Left cardiac atrium (tissue), 4 donors: ENCODE results near the gene KCMF1. TPM values are rescaled to one million over a fixed set of nuclear protein-coding genes. Genes with fewer than 3 reads are reported as not detected.
"Not testable (repeated sequence)": the region's sequence is repeated elsewhere in the genome, so short reads cannot be mapped to it uniquely, and the experiment has no call there.

ENCODE experiments used
- ATAC-seq, 2 donors: fragments of 200-7000 bp; cut with Tn5 transposase; one replicate each; pipeline ENCODE4 v1.9.1; 2020; ENCODE audit warnings: mild to moderate bottlenecking in 2 of 2, moderate library complexity in 2 of 2
- DNase-seq: peaks from one replicate; pipeline ENCODE4 v3.0.0-alpha.2; 2020
- intact Hi-C, 2 donors: fragments of 100-400 bp; cut with DNase I; formaldehyde crosslinking; loops; one replicate each; pipeline versions ENCODE4 v1.14.1 to v1.15.1; 2022 to 2023
- long read RNA-seq: library from polyadenylated mRNA; unstranded; transcript quantifications from one replicate; pipeline ENCODE4 v2.0.0, GENCODE V29; 2021
- total RNA-seq, 2 donors: library from RNA; stranded (reverse); fragmentation: NEBNext Ultra II Directional; extraction: Animal tissue kit (Norgen Biotek cat#: 25700); gene quantifications; one replicate each; pipeline ENCODE4 v1.2.1, GENCODE V29; 2021
- donor health status: DM: no; HTN: yes; CAD: no.
- donor health status: DM: no; HTN: yes; CAD: no; lungs with severe emphysema.
- donor health status: DM: yes; HTN: yes; CAD: no.
- donor health status: Dilated cardiomyopathy.

Gene KCMF1
- total RNA-seq, result 10 to 100 TPM; 71.2 to 81.0 TPM
- long read RNA-seq, partial matches to known transcripts, result 0 of 2 reads
- long read RNA-seq, other reads (novel, unspliced or antisense), result 2 of 2 reads

DNA sequence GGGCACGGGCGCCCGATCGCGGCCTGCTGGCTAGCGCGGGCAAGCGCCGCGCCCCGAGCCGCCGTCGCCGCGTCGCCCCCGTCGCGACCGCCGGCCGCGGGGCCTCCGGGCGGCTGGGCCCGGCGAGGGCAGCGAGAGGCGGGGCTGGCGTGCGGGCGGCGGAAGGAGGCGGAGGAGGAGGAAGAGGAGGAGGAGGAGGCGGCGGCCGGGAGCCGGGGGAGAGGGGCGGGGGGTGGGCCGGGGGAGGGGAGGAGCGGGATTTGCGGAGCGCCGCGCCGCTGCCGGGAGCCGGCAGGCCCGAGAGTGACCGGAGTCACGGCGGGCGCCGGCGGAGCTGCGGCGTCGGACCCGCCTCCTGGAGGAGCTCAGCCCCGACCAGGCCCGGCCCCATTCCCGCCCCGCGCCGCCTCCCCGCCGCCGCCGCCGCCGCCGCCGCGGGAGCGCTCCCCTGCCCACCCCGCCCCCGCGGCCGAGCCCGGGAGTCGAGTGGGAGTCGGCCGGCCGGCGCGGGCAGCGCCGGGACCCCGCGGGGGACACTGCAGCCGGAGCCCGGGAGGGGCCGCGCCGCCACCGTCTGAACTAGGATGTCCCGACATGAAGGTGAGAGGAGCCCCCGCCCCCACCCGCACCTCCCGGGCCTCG is at the start of gene KCMF1:
KCMF1 (plus strand) TSS at position 294 of the 642 bp plus-strand sequence; CDS start at position 585, 291 bp downstream.
- peak; percentile 82 for DNase-seq
- intact Hi-C loops, result no loop called here
- ATAC-seq, result peak; percentile 70 to 72

DNA sequence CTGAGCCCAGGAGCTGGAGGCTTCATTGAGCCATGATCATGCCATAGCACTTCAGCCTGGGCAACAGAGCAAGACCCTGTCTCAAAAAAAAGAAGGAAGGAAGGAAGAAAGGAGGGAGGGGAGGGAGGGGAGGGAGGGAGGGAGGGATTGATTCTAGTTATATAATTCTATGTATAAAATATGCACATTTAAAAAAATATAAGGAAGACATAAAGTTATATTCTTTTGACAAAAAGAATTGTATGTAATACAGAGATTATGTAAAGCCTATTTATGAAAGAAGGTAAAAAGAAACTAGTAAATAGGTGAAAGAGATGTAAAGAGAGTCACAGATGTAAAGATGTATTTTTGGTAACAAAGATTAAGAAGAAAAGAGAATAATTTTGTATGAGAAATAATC is 48.0 kb upstream of the KCMF1 start:
- intact Hi-C loops, result no loop called here
- ATAC-seq (no peak), DNase-seq (no peak)

DNA sequence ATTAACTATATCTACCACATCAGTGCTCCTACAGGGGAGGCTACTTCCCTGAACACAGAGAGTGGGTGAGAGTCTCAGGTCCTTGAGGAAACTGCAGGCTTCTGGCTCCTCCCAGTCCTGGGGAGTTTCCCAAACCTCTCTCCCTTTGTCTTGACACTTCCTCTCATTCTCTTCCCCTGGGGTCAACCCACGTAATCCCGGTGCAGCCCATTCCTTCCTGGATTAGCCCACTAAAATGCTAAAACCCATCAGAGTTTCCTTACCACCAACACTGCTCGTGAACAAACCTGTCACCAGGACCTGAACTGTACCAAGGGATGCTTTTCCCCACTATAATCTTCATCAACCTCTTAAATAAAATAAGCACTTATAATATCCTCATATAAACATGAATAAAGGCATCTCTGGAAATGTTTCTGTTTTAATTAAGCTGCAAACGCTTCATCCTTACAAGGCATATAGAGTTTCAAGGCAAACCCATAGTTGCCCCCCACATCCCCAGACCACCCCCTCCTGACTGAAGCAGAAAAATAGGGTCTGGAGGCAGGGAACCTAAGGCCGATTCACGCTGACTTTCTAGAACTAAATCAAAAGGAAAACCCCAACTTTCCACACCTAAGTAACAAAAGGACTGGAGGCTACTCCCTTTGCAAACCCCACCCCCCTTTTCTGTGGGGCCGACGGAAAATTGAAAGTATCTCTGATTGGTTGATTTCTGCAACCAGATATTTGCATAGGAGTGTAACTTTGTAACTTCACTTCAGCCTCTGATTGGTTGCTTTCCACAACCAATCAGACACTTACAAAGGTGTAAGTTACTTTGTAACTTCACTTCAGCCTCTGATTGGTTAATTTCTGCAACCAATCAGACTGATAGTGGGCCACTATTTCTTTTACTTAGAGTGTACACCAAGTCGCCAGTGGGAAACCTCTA is 46.5 kb upstream of the KCMF1 start:
- intact Hi-C loops, result no loop called here
- peak; percentile 69 for DNase-seq
- ATAC-seq, result peak; percentile 23 to 27

DNA sequence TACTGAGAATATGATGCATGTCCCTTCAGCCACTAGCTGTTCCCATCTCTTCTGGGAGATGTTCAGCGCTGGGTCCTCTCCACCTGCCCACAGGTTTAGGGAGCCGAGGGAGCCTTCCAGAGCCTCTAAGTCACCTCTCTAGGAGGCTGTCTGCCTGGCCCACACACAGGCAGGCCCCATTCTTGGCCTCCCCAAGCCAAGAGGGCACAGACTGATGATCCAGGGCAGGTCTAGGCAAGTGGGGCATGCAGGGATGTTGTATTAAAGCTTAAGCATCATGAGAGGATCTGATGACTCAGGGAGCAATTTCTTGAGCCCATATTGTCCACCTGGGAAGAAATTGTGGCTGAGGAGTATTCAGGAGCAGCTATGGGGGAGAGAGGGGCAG is 45.6 kb upstream of the KCMF1 start:
- ATAC-seq, result no peak

DNA sequence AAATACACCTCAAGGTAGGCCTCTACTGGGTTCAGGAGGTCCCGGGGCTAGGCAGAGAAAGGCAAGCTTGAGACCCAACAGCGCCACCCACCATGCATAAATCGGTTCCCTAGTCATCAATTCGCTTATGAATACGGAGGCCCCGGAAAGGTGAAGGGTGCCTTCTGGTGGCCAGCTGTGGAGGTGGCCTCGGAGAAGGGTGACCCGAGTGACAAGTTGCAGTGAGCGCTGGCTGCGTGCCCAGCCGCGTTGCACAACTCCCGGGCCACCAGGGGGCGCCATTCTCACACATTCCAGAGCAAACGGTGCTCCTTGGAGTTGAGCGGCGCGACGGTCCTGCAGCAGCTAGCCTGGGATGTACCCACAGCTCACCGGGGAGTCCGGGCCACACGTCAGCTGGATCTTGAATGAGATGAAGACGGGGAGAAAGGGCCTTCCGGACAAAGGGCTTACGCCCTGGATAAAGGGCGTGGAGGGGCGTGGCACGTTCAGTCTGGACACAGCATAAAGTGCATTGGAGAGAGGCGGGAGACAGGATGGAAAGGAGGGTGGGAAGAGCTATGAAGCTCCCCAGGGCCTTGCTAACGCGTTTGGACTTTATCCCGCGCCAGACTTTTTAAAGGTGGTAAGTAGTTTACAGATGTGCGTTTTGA is 45.1 kb upstream of the KCMF1 start:
- DNase-seq (peak; percentile 94), ATAC-seq (peak; percentile 83 to 91)
- intact Hi-C loops, result loop anchor here in 1 of 2 donors (2.0 kb wide), 1 partner anchor 431 kb away; no protein-coding TSS in a partner anchor

More for the DNA sequence above, 45.6 kb upstream of the KCMF1 start:
- intact Hi-C loops, result no loop called here
- no peak for DNase-seq

DNA sequence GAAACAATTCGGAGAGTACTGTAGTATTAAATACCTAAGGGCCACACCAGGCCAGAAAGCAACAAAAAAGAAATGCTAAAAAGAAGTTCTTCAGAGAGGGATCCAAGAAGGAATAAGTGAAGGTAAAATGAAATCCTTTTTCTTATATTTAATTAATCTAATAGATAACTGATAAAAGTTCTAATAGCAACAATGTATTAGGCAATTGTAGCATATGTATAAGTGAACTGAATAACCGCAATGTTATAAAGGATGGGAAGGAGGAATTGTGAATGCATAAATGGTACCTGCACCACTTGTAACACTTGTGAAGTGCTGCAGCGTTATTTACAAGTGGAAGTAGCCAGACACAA is 43.7 kb upstream of the KCMF1 start:
- intact Hi-C loops, result loop anchor here in 1 of 2 donors (2.0 kb wide), 1 partner anchor 432 kb away; no protein-coding TSS in a partner anchor
- ATAC-seq, result no peak
- no peak for DNase-seq

DNA sequence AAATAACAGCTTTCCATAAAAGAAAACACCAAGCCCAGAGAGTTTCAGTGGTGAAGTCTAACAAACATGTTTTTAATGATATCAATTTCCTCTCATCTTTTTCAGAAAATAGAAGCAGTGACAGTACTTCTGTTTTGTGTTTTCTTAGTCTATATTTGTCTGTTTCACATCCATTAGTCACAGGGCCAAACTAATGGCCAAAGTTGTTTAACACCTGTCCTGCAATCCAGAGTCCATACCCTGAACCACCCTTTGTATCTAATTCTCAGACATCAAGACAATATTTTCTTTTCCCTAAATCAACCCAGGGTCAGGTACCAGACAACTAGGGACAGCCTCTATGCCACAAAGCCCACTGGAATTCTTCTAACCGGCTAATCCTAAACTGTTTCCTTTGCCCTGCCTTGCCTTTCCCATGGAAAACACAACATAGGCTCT is 39.6 kb upstream of the KCMF1 start:
- intact Hi-C loops, result no loop called here
- no peak for ATAC-seq
- DNase-seq, result no peak

DNA sequence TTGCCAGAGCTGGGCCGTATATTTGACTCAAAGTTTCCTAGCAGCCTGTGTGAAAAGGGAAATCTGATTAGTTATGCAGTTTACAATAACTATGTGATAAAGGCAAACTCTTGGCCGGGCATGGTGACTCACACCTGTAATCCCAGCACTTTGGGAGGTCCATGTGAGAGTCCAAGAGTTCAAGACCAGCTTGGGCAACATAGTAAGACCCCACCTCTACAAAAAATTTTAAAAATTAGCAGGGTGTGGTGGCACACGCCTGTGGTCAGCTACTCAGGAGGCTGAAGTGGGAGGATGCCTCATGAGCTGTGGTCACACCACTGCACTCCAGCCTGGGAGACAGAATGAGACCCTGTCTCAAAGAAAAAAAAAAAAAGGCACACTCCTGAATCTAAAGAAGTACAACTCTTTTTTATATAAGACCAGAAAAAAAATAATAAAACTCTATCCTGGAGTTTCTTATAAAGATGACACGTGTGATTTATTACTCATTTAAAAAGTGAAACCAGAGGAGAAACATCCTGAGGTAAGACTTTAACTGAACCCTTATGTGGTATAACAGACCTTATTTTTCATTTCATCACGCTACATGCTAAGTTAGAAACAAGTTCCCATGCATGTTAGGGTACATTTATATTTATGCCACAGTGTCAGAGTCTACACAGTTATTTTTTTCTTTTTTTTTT is 32.6 kb upstream of the KCMF1 start:
- intact Hi-C loops, result no loop called here
- ATAC-seq, result no peak

DNA sequence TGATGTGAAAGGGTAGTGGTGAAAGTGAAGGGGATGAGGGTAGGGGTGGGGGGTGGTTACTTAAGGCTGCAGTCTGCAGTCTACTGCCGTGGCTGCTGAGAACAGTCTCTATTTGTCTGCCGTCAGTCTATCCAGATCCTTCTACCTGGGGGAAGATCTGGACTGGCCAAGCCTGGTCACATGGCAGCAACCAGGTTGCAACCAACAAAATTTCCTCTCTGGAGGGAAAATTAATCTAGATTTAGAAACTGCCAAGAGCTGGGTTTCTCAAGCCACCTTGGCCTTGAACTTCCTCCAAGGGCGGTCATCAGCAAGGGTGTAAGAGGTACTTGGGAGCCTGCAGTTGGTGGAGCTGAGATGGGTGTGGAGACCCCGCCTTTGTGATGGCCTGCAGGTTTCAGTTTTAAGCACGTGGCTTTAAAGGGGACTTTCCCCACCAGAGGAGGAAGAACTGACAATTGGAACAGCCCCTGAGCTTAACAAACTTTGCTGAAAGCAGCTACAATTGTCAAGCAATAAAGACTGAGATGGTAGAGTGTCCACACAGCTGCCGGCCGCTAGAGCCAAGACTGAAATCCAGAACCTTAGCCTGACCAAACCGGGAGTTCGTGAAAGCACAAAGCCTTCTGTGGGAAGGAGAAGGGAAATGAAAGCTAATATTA is 31.4 kb upstream of the KCMF1 start:
- DNase-seq (no peak), ATAC-seq (peak; percentile 31 to 50)
- intact Hi-C loops, result no loop called here

More for the DNA sequence above, 32.6 kb upstream of the KCMF1 start:
- no peak for DNase-seq

DNA sequence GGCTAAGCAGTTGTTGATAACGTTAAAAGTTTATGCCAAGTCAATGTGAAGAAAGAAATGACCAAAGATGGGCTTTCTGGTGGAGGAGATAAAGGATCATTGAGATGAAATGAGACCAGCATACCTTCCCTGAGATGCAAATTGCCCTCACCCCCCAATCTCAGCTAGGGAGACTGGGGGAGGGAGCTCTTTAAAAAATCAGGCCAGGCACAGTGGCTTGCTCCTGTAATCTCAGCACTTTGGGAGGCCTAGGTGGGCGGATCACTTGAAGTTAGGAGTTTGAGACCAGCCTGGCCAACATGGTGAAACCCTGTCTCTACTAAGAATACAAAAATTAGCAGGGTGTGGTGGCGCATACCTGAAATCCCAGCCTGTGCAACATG is 30.9 kb upstream of the KCMF1 start:
- intact Hi-C loops, result no loop called here
- DNase-seq (no peak), ATAC-seq (no peak)

DNA sequence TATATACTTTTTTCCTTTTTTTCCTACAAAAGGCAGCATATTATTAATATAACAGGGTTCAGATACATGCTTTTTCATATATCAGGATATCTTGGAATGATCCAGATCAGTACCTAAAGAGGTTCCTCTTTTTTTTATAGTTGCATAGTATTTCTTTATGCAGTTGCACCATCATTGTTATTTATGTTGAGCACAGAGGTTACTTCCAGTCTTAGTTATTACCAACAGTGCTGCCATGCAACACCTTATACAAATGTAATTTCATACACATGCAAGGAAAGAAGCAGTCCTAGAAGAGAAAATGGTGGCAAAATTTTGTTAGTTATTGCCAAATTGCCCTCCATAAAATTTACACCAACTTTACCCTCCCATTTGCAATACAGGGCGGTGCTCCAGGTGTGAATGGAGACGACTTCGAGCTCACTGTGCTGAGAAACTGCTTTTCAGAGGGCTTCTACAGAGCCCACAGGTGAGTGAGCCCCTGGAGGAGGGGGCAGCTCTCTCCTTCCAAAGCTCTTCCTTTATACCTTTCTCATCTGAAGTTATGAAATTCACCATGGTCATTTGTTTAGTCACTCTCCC is 30.0 kb upstream of the KCMF1 start:
- intact Hi-C loops, result no loop called here
- ATAC-seq (no peak), DNase-seq (no peak)

DNA sequence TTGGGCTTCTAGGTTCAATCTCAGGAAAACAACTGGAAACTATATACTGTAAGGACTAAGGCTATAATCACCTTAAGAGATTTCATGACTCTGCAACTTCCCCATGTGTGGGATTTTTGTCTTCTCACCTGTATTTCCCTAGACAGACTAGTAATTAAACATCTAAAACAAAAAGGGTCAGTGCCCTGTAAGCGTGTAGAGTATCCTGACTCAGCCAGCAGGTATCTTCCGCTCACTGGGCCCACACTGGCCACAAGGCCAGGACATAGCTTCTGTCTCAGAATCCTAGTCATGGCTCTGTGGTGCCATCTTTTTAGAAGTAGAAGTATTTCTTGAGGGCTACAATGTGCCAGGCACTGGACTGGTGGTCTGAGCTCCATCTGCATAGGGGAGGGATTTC is 28.8 kb upstream of the KCMF1 start:
- intact Hi-C loops, result no loop called here
- ATAC-seq, result no peak
- no peak for DNase-seq

DNA sequence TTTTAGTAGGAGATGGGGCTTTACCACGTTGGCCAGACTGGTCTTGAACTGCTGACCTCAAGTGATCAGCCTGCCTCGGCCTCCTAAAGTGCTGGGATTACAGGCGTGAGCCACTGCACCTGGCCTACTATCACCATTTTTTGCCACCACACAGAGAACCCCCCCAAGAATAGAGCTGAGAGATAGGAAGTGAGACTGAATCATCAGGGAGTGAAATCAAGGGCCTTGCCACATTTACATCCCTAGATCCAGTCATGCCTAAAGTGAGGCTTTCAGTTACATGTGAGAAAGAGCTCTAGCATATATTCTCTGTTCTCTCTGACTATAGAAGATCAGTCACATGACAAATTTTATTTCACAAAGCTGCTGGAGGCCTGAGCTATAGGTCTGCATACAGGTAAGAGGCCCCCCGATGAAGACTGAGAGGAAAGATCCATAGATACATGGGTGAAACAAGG is 28.0 kb upstream of the KCMF1 start:
- DNase-seq, result no peak
- intact Hi-C loops, result no loop called here
- ATAC-seq, result no peak

DNA sequence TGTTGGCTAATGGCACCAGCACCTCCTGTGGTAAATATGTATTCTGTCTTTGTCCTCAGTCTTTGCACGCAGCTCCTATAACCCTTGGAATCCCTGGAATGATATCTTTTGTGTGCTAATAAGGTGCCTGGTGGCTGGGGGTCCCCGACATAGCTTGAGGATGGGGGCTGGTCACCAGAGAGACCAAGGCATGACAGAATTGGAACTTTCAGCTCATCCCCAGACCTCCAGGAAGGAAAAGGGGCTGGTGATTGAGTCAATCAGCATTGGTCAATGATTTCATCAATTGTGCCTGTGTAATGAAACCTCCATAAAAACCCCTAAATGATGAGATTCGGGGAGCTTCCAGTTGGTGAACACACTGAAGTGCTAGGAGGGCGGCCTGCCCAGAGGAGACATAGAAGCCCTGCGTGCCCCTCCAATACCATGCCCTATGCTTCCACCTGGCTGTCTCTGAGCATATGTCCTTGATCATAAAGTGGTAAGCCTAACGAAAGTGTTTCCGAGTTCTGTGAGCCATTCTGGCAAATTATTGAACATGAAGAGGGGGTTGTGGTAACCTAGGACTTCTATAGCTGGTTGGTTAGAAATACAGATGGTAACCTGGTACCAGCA is 26.6 kb upstream of the KCMF1 start:
- intact Hi-C loops, result no loop called here
- no peak for DNase-seq
- ATAC-seq, result no peak

DNA sequence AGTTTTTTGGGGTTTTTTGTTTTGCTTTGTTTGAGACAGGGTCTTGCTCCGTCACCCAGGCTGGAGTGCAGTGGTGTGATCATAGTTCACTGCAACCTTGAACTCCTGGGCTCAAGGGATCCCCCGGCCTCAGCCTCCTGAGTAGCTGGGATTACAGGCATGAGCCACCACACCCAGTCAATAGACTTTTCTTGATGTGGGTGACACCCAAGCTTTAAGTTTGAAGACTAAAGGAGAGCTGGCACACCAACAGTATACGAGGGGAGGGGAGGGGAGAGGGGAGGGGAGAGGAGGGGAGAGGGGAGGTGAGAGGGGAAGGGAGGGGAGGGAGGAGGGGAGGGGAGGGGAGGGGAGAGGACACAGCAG is 25.1 kb upstream of the KCMF1 start:
- intact Hi-C loops, ATAC-seq: not testable (repeated sequence)

DNA sequence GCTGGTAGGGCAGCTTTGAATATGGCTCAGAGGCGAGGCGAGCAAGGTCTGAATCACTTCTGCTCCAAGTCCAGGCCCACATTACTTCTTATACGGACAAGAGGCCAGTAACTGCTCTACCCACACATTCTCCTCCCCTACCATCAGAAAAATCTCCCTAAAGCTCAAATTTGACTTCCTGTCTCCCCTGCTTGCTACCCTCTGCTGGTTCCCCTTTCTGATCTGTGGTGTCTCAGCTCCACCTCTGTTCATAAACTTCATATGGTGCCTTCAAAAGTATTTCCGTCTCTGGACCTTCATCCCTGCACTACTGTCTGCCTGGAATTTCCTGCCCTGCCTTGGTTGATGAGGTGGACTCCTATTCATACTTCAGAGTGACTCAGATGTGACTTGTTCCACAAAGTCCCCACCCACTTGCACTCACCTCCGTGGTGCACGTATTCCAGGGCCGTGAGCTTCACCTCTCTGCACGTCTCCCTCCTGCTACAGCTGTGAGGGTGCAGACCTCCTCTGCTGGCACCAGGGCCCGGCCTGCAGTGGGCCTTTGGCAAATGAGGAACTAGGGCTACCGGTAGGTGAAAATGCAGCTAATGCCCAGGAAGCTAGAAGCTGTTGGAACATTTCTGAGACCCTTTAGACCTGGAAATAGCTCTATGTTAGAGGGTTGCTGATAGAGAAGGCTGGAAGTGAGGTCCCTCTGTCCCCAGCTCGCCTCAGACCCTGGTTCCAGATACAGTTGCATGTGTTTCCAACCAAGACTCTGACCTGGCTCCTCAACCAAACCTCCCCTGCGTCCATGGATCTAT is 24.6 kb upstream of the KCMF1 start:
- intact Hi-C loops, result no loop called here
- ATAC-seq, result peak in 1 of 2 donors; percentile 39
- no peak for DNase-seq

More for the DNA sequence above, 25.1 kb upstream of the KCMF1 start:
- DNase-seq, result not testable (repeated sequence)

DNA sequence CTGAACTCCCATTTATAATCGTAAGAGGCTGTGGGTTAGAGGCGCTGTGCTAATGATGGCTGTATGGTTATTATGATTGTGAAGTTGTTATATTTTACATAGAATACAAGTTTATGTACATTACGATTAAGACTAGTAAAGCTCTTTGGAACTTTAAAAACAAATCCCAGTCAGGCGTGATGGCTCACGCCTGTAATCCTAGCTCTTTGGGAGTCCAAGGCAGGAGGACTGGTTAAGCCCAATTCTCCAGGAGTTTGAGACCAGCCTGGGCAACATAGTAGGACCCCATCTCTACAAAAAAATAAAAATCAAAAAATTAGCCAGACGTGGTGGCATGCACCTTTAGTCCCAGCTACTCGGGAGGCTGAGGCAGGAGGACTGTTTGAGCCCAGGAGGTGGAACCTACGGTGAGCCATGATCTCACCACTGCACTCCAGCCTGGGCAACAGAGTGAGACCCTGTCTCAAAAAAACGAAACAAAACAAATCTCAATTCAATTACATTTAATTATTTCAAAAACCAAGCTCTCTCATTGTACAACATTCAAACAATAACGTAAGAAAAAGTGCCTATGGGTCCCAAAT is 23.9 kb upstream of the KCMF1 start:
- intact Hi-C loops, result no loop called here
- DNase-seq, result no peak
- ATAC-seq, result no peak
